HG03175 (cell line): Measurements from ENCODE around the gene KRTAP20-2.

Experiments
- ATAC-seq: cut with Tn5 transposase; IDR thresholded peaks from one replicate; pipeline ENCODE4 v1.9.1; 2021; ENCODE audit warnings: mild to moderate bottlenecking, moderate library complexity; ENCODE audit not compliant: unreplicated experiment

KRTAP20-2 gene

DNA sequence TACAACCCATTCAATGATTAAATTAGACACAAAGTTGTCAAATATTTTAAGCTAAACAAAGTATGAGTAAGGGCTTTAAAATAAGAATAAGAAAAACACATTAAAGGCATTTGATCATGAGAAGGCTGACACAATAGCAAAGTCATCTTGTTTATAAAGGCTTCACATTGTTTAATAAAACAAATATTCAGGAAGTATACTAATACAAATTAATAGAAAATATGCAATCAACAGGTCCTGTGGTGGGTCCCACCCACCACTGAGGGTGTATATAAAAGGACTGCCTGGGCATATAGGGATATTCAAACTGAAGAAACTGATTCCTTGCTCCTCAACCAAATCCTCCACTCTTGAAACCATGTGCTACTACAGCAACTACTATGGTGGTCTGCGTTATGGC is at the start of gene KRTAP20-2:
Gene KRTAP20-2, plus strand, starts transcription at position 301 of the 400 bp plus-strand sequence. Its CDS starts 58 bp downstream, at position 359.
- no peak for ATAC-seq

DNA sequence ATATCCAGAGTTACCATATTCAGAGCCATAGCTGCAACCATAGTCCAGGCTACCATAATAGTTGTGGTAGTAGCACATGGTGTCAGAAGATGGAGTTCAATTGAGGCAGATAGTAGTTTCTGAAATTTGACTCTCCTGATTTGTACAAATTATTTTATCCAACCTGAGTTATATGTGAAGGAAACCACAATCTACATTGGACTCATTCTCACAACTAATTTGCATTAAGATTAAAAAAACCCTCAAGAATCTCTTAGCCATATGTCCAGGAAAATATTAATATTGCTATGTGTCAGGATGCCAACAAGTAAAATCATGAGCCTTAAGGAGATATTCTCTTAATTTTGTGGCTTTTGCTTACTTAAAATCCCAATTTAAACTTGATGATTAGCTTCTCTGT is 44.7 kb upstream of the KRTAP20-2 start, which contains the start of gene KRTAP22-2:
Gene KRTAP22-2, minus strand, starts transcription at position 101 of the 400 bp plus-strand sequence.
- no peak for ATAC-seq

DNA sequence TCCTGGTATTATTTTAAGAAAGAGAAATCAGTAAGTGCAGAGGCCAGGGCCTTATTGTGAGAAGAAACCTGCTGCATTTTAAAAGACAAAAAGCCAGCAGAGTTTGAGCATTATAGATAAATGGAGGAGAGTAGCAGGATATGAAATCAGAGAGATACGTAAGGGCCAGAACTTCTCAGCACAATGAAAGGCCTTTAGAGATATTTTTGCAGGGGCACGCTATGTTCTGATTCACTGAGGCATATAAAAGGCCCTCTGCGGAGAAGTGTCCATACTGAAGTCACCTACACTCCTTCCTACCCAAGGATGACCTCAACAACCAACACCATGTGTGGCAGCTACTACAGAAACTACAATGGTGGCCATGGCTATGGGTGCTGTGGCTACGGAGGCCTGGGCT is 42.9 kb upstream of the KRTAP20-2 start, which contains the start of gene KRTAP6-3:
Gene KRTAP6-3, plus strand, starts transcription at position 301 of the 400 bp plus-strand sequence. Its CDS starts 6 bp downstream, at position 307.
- ATAC-seq = no peak

DNA sequence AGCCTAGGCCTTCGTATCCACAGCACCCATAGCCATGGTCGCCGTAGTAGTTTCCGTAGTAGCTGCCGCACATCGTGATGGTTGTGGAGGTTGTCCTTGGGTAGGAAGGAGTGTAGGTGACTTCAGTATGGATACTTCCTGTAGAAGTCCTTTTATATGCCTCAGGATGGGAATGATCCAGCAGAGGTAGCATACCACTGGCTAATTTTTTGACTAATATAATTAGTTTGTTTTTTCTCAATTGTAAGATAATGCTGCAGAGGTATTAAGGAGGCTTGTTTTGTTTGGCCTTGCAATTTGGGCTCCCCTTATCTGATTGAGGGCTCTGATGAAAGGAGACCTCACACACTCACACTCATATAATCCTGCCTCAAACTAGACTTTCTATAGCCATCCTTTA is 36.2 kb upstream of the KRTAP20-2 start, which contains the start of gene KRTAP6-2:
Gene KRTAP6-2, minus strand, starts transcription at position 101 of the 400 bp plus-strand sequence. Its CDS starts 28 bp downstream, at position 73.
- no peak for ATAC-seq

DNA sequence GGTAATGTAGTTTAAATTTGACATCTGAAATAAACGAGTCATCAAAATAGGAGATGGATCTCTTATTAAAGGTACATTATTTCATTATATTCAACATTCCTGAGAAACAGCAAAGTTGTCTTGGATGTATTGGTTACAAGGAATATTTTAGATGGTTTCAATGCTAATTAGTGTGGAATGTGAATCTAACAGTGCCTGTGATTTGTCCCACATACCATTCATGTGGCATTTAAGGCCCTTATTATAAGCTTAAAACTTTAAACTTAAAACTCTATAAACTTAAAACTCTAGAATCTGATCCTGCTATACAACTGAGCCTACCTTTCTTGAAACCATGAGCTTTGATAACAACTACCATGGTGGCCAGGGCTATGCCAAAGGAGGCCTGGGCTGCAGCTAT is 34.2 kb upstream of the KRTAP20-2 start, which contains the start of gene KRTAP22-1:
Gene KRTAP22-1, plus strand, starts transcription at position 301 of the 400 bp plus-strand sequence.
- ATAC-seq = no peak

DNA sequence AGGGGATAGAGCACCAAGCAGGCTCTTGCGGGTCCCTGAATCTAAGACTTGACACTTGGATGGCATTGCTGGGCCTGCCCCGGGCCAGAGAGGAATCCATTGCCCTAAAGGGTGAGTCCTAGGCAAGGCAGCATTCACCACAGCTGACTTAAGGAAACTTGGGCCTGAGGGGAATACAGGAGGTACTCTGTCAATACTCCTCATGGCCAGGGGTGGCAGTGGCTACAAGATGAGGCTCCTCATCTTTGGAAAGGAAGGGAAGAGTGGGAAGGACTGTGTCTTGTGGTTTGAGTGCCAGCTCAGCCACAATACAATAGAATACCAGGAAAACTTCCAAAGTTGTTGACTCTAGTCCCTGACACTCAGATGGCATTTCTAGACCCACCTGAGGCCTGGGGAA is 29.0 kb upstream of the KRTAP20-2 start:
- ATAC-seq = no peak

DNA sequence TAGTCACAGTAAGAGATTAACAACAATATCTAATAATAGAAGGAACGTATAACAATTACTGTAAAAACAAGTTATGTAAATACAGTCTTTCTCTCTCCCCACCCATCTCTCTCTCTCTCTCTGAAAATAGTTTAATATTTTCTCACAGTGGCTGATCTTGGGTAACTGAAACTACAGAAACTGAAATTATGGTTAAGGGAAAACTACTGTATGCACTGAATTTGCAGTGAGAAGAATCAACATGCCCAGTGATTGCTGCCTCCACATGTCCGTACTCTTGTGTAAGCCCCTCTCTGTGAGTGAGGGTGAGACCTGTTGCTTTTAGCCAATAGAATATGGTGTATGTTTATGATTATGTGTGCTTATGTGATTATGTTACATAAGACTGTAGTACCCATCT is 22.9 kb upstream of the KRTAP20-2 start:
- no peak for ATAC-seq

DNA sequence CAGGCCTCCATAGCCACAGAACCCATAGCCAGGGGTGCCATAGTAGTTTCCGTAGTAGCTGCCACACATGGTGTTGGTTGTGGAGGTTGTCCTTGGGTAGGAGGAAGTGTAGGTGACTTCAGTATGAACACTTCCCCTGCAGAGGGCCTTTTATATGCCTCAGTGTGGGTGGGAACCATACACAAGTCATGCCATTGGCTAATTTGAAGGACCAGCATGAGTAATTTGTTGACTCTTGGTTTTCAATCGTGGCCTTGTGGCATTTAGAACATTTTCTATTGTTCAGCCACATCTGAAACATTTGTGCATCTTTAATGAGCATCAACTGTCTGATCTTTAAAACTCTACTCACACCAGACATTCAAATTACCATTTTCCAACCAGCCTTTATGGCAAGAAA is 21.2 kb upstream of the KRTAP20-2 start, which contains the start of gene KRTAP6-1:
Gene KRTAP6-1, minus strand, starts transcription at position 95 of the 400 bp plus-strand sequence. Its CDS starts 26 bp downstream, at position 69.
- ATAC-seq = no peak

DNA sequence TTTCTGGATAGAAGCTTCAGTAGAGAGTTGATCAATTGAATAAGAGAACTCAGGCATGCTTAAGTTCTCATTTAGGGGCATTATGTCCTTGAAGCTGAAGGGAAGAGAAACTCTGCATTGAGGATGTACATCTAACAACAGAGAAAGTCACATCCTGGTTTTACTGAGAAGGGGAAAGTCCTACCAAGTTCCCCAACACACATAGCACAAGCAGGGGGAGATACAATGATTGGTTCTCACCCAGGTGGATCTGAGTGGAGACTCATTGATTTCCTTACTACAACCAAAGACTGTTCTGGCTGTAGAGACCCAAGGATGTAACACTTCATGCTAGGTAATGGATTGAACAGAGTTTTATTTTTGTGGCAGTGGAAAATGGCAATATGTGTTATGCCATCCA is 19.8 kb upstream of the KRTAP20-2 start:
- no peak for ATAC-seq

DNA sequence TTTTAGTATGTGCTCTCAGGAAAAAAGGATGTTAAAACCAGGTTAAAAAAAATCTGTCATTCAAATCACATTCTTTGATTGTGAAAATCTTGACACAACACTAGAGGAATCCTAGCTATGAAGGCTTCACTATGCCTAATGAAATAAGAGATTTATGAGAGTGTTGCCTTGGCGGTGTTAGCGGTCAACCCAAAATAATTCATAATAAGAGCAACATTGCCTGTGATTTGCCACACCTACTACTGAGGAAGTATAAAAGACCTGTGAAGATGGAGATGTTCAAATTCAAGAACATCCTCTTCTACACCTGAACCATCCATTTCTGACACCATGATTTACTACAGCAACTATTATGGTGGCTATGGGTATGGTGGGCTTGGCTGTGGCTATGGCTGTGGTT is 18.9 kb upstream of the KRTAP20-2 start, which contains the start of gene KRTAP20-1:
Gene KRTAP20-1, plus strand, starts transcription at position 301 of the 400 bp plus-strand sequence. Its CDS starts 30 bp downstream, at position 331.
- ATAC-seq = no peak

DNA sequence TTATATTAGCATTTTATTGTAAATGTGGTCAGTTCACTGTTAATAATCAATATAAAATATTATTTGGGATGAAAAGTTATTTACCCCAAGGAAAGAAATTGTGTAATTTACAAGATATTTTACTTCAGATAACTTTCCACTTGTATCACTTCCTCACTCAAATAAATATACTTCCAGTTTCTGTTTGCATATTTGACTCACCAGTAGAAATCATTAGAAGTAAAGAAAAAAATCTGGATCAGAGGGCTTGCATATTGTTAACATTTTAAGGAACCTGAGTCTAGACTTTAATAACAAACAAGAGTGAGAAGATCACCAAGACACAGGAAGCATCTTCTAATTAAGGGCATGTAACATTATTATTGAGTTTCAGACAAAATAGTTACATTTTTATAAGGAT is 14.9 kb upstream of the KRTAP20-2 start:
- ATAC-seq = no peak

DNA sequence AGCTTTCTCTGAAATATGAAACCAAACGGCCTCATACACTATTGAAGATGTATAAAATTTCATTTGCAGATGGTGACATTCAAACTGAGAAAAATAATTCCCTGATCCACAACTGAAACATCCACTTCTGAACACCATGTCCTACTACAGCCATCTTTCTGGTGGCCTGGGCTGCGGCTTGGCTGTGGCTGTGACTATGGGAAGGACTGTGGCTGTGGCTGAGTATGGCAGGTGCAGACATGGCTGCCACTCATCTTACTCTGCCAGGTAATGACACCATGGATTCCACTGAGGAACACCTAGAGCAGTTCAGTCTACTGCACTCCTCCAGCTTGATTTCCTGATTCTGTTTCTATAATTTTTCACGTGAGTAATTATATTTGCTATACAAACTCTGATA is 14.5 kb upstream of the KRTAP20-2 start, which contains the start of gene KRTAP20-4:
Gene KRTAP20-4, plus strand, starts transcription at position 106 of the 400 bp plus-strand sequence.
- no peak for ATAC-seq

DNA sequence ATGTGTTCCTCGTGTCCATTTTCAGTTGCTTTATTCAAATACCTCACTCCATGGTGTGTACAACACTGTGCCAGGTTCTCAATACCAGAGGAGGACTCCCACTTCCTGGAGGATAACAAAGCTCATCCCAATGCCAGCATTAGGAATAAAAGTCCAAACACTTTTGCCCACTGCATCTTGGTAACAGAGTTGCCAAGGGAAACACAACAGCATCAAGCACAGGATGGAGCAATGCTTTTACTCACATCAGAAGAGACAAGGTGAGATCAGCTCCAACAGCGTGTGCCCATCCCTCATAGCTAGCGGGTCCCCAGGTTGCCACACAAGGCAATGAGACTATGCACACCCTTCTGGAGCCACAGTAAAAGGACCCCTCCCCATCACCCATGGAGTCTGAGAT is 11.6 kb upstream of the KRTAP20-2 start:
- no peak for ATAC-seq

DNA sequence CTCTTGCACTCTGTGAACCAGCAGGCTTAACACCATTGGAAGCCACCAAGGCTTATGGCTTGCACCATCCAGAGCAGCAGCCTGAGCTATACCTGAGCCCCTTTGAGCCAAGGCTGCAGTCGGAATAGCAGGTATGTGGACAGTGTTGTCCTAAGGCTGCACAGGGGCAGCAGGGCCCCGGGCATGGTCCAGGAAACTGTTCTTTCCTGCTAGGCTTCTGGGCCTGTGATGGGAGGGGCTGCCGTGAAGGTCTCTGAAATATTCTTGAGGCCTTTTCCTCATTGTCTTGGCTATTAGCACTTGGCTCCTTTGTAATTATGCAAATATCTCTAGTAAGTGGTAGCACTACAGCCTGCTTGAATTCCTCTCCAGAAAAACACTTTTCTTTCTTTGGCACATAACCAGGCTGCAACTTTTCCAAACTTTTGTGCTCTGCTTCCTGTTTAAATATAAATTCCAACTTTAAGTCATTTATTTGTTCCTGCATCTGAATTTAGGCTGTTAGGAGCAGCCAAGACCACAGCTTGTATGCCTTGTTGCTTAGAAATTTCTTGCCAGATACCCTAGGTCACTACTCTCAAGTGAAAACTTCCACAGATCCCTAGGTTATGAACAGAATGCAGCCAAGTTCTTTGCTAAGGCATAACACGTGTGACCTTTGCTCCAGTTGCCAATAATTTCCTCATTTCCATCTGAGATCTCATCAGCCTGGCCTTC is 9.4 kb upstream of the KRTAP20-2 start:
- ATAC-seq = no peak

DNA sequence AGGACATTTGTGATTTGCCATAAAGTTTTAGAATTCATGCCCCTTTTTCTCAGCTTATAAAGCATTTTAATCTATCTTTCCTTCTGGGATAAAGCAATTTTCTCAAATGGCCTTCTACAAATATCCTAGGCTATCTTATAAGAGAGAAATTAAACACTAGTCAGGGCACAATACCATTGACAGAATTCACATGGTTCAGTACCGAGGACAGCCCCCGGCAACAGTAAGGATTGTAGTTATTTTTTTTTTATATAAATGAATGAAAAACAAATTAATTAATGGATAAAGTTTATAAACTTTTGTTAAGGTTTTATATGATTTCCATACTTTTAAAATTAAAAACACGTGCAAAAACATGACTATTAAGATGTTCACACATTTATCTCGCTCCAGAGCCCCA is 6.9 kb upstream of the KRTAP20-2 start:
- no peak for ATAC-seq

DNA sequence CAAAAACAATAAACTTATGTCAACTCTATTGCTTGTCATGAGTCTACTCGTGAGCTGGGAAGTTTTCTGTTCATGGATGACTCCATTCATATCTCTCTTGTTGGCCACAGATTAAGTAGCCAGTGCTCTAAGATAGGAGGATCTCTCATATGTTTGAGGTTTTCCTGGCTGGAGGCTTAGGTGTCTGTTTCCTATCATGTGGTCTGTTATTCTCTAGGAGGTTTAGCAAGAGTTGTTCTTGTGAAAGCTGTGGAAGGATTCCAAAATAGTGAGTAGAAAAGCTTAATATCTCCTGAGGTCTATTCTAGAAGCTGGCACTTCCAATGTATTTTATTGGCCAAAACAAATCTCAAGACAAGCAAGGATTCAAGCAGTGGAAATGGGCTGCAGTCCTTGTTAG is 5.8 kb upstream of the KRTAP20-2 start:
- ATAC-seq = no peak

DNA sequence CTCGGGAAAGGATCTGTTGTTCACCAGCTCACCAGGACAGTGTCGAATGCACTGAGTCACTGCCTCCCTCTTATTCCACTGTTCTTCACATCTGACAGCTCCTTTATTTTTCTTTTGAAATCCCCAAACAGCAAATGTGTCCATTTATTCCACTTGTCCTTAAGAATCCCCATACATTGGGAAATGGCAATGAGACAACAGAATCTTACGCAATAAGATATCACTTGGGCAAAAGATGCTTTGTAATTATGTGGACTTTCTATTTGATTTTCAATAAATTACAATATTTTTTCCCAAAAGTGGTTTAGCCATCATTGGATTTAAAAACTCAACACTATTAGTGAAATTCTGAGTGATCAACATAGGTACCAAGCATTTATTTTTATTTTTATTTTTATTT is 3.7 kb downstream of the KRTAP20-2 start:
- ATAC-seq = no peak

DNA sequence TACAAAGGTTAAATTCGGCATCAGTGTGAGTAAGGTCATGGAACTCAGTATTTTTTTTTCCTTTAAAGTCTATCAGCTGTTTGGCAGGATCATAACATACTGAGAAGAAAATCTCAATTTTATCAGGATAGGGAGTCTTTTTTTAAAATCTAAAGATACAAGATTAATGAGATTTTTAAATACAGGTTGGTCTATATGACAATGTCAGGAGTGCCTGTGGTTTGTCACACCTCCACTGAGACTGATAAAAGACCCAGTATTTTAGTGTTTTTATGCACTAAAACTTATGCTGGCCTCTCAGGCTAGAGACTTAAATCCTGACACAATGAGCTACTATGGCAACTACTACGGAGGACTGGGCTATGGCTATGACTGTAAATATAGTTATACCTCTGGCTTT is 7.6 kb downstream of the KRTAP20-2 start, which contains the start of gene KRTAP20-3:
Gene KRTAP20-3, plus strand, starts transcription at position 301 of the 400 bp plus-strand sequence.
- ATAC-seq = no peak

DNA sequence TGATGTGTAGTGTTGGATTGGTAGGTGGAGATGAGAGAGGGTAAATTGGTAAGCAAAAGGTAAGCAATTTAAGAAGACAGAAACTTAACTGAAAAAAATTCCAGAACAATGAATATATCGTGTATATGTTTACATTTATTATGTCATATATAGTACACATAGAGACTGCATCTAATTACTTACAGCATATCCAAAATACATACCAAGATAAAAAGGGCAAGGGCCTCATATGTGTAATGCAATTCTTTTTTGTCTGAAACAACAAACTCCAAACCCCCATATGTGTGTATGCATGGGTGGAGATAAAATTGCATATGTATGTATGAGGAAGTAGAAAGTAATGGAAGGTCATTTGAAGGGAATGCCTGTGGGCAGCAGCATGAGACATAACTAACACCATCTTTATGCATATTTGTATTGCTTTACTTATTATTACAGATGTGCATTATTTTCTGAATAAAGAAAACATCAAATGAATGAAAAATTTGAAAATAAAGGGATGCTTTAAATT is 12.0 kb downstream of the KRTAP20-2 start:
- ATAC-seq = no peak

DNA sequence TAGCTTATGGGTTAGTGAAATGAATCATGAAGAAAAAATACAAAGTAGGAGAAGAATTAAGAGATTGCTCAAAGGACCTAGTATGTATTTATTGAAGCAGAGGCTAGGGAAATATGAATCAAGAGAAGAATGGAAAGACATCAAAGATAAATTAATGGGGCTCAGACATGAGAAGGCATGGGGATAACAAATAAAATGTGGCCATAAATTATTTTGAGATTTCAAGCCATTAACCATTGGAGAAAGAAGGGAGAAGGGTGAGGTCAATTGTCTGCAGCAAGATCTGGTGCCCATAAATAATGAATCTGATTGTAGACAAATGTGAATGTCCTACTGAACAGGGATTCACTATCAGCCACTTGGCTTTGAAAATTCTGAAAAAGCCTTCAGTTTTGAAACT is 17.9 kb downstream of the KRTAP20-2 start:
- no peak for ATAC-seq

DNA sequence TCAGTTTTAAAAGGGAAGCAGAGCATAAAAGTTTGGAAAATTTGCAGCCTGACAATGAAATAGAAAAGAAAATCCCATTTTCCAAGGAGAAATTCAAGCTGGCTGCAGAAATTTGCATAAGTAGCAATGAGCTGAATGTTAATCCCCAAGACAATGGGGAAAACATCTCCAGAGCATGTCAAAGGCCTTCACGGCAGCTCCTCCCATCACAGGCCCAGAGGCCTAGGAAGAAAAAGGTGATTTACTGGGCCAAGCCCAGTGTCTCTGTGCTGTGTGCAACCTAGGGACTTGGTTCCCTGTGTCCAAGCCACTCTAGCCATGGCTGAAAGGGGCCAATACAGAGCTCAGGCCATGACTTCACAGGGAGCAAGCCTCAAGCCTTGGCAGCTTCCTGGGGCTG is 33.8 kb downstream of the KRTAP20-2 start:
- no peak for ATAC-seq
